Measurements from ENCODE around the gene MAT2A. TPM values are rescaled to one million over a fixed set of nuclear protein-coding genes. Genes with fewer than 3 reads are reported as not detected.
"Not testable (repeated sequence)": the region's sequence is repeated elsewhere in the genome, so short reads cannot be mapped to it uniquely, and the experiment has no call there.

Gene MAT2A
- total RNA-seq, 1 experiment from 2014 or later, result 57.6 TPM

GRCh38 chr2:85537600-85538506, 1.1 kb upstream of the MAT2A start:
- Histone ChIP-seq H3K4me3 (ENCODE audit: insufficient read depth, low read depth, low read length) (peak overlapping the region; percentile 99), H3K36me3 (replicated peaks; ENCODE audit: control insufficient read depth, insufficient read depth, low read length) (peaks cover 21% of the 10 kb centered on the region), H3K27me3 (ENCODE audit: control insufficient read depth, insufficient read depth, low read length) (no peaks in the 10 kb centered on the region)
- peak; percentile 75 for DNase-seq

GRCh38 chr2:85539361-85540132, 579 bp downstream of the MAT2A start:
- H3K4me3 ChIP-seq (ENCODE audit: insufficient read depth, low read depth, low read length), result peak overlapping the region; percentile 99
- peaks cover 30% of the 10 kb centered on the region for H3K36me3 ChIP-seq (replicated peaks; ENCODE audit: control insufficient read depth, insufficient read depth, low read length)
- DNase-seq, result peak; percentile 78
- no peaks in the 10 kb centered on the region for H3K27me3 ChIP-seq (ENCODE audit: control insufficient read depth, insufficient read depth, low read length)

DNA sequence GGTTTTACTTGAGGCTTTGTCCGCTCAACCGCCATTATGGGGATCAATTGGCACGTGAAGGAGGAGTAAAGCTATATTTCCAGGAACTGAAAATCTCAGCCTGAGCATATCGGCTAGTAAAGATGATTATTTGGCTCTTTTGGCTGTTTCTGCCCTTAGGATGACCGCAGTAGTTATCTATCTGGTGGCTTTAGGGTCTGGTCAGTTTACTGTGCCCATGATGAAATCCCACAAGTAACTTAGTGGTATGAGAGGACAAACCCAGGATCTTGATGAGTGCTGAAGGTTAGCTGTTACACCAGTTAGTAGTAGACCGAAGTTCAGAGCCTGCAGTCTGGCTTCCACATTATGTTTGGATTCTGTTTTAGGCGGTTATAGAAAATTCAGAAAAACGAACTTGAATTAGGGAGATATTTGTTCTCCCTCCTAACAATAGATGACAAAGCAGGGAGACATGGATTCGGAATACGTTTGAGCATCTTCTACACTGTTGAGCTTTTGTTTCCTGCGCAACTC, 1.2 kb downstream of the MAT2A start:
- Histone ChIP-seq H3K27me3 (ENCODE audit: control insufficient read depth, insufficient read depth, low read length) (no peaks in the 10 kb centered on the region), H3K36me3 (replicated peaks; ENCODE audit: control insufficient read depth, insufficient read depth, low read length) (peaks cover 30% of the 10 kb centered on the region), H3K4me3 (ENCODE audit: insufficient read depth, low read depth, low read length) (peak overlapping the region; percentile 99)
- no peak for DNase-seq

DNA sequence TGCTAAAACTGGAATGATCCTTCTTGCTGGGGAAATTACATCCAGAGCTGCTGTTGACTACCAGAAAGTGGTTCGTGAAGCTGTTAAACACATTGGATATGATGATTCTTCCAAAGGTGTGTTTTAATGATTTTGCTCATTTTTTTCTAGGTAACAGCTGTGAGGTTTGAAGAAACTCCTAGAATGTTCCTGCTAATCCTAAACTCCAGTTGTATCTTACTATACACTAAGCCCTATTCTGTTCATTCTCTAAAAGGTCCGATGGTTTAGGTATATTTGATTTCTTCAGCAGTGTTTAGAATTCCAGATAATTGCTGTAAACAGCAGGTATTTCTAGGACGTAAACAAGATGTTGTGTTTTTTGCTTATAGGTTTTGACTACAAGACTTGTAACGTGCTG, 2.3 kb downstream of the MAT2A start:
- no peaks in the 10 kb centered on the region for H3K27me3 ChIP-seq (ENCODE audit: control insufficient read depth, insufficient read depth, low read length)
- no peak overlapping the region for H3K4me3 ChIP-seq (ENCODE audit: insufficient read depth, low read depth, low read length)
- H3K36me3 ChIP-seq (replicated peaks; ENCODE audit: control insufficient read depth, insufficient read depth, low read length), result peaks cover 32% of the 10 kb centered on the region
- no peak for DNase-seq

DNA sequence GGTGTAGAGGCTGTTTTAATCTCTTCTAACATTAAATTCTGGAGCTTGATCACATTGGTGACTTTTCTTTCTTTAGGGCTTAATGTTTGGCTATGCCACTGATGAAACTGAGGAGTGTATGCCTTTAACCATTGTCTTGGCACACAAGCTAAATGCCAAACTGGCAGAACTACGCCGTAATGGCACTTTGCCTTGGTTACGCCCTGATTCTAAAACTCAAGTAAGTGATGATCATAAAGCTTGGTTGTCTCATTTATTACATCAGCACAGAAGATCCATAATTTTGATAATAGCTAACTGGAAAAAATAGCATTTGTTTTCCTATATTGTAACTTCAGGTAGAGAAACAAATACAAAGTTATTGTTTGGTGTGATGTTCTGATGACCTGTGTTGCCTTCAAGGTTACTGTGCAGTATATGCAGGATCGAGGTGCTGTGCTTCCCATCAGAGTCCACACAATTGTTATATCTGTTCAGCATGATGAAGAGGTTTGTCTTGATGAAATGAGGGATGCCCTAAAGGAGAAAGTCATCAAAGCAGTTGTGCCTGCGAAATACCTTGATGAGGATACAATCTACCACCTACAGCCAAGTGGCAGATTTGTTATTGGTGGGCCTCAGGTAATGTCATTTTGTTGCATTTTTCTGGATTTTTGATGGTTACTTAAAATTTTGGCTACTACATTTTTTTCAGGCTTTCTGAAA, 2.9 kb downstream of the MAT2A start:
- DNase-seq, result no peak
- Histone ChIP-seq H3K36me3 (replicated peaks; ENCODE audit: control insufficient read depth, insufficient read depth, low read length) (peaks cover 32% of the 10 kb centered on the region), H3K27me3 (ENCODE audit: control insufficient read depth, insufficient read depth, low read length) (no peaks in the 10 kb centered on the region), H3K4me3 (ENCODE audit: insufficient read depth, low read depth, low read length) (no peak overlapping the region)

DNA sequence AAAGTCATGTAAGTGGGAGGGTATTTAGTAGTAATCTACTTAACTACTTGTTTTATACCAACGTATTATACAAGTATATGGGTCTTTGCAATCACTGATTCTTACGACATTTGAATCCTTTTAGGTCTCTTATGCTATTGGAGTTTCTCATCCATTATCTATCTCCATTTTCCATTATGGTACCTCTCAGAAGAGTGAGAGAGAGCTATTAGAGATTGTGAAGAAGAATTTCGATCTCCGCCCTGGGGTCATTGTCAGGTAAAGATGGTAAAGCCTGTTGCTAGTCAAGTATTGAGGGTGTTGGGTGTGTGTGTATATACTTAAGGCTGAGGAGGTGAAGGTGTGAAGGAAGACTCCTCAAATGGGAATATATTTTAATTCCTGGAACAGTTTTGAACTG, 3.8 kb downstream of the MAT2A start:
- Histone ChIP-seq H3K27me3 (ENCODE audit: control insufficient read depth, insufficient read depth, low read length) (no peaks in the 10 kb centered on the region), H3K4me3 (ENCODE audit: insufficient read depth, low read depth, low read length) (no peak overlapping the region), H3K36me3 (replicated peaks; ENCODE audit: control insufficient read depth, insufficient read depth, low read length) (peaks cover 32% of the 10 kb centered on the region)
- DNase-seq, result no peak

DNA sequence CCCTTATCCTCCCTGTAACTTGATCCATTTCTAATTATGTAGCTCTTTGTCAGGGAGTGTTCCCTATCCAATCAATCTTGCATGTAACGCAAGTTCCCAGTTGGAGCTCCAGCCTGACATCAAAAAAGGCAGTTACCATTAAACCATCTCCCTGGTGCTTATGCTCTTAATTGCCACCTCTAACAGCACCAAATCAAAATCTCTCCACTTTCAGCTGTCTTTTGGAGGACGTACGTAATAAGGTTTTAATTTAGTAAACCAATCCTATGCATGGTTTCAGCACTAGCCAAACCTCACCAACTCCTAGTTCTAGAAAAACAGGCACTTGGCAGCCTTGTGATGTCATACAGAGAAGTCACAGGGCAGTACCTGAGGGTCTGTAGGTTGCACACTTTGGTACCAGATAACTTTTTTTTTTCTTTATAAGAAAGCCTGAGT, 5.3 kb downstream of the MAT2A start:
- H3K36me3 ChIP-seq (replicated peaks; ENCODE audit: control insufficient read depth, insufficient read depth, low read length), result peaks cover 33% of the 10 kb centered on the region
- H3K27me3 ChIP-seq (ENCODE audit: control insufficient read depth, insufficient read depth, low read length); DNase-seq; H3K4me3 ChIP-seq (ENCODE audit: insufficient read depth, low read depth, low read length): not testable (repeated sequence)

- peaks cover 31% of the 10 kb centered on the region for H3K36me3 ChIP-seq (replicated peaks; ENCODE audit: control insufficient read depth, insufficient read depth, low read length)
- not testable (repeated sequence) for H3K27me3 ChIP-seq (ENCODE audit: control insufficient read depth, insufficient read depth, low read length); DNase-seq; H3K4me3 ChIP-seq (ENCODE audit: insufficient read depth, low read depth, low read length)
These were observed 6.2 kb downstream of the MAT2A start for GRCh38 chr2:85544915-85545779.

- Histone ChIP-seq H3K27me3 (ENCODE audit: control insufficient read depth, insufficient read depth, low read length) (no peaks in the 10 kb centered on the region), H3K36me3 (replicated peaks; ENCODE audit: control insufficient read depth, insufficient read depth, low read length) (peaks cover 33% of the 10 kb centered on the region), H3K4me3 (ENCODE audit: insufficient read depth, low read depth, low read length) (no peak overlapping the region)
- DNase-seq, result no peak
These were observed 6.8 kb downstream of the MAT2A start for GRCh38 chr2:85545780-85546240.

GRCh38 chr2:85547089-85547858, 8.3 kb downstream of the MAT2A start:
- Histone ChIP-seq H3K36me3 (replicated peaks; ENCODE audit: control insufficient read depth, insufficient read depth, low read length) (peaks cover 33% of the 10 kb centered on the region), H3K4me3 (ENCODE audit: insufficient read depth, low read depth, low read length) (no peak overlapping the region), H3K27me3 (ENCODE audit: control insufficient read depth, insufficient read depth, low read length) (no peaks in the 10 kb centered on the region)
- no peak for DNase-seq

GRCh38 chr2:85547859-85548607, 9.1 kb downstream of the MAT2A start:
- DNase-seq, result no peak
- Histone ChIP-seq H3K4me3 (ENCODE audit: insufficient read depth, low read depth, low read length) (no peak overlapping the region), H3K27me3 (ENCODE audit: control insufficient read depth, insufficient read depth, low read length) (no peaks in the 10 kb centered on the region), H3K36me3 (replicated peaks; ENCODE audit: control insufficient read depth, insufficient read depth, low read length) (peaks cover 33% of the 10 kb centered on the region)

DNA sequence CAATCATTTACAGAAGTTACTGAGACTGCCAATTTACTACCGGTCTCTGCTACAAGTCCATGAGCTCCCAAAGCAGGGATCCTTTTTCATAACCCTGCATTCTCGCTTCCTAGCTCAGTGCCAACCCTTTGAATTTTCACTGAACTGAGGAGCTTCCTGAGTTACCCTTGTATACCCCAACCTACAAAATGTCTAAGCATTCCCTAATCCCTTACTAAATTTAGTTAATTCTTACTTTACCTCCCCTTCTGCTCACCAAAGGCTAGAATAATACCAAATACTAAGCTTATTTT, 9.6 kb downstream of the MAT2A start:
- no peak for DNase-seq
- Histone ChIP-seq H3K27me3 (ENCODE audit: control insufficient read depth, insufficient read depth, low read length) (no peaks in the 10 kb centered on the region), H3K36me3 (replicated peaks; ENCODE audit: control insufficient read depth, insufficient read depth, low read length) (peaks cover 31% of the 10 kb centered on the region), H3K4me3 (ENCODE audit: insufficient read depth, low read depth, low read length) (no peak overlapping the region)

DNA sequence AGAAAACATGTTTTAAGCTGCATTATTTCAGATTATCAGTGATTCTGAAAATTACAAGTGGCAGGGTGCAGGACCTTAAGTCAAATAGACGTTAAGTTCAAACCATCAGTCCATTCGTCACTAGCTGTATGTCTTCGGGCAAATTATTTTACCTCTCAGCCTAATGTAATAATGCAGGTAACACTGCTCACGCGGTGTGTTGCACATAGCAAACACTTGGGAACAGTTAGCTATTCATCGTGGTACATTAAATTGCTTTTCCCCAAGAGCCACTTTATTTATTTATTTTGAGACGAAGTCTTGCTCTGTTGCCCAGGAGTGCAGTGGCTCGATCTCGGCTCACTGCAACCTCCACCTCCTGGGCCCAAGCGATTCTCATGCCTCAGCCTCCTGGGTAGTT, 10.1 kb downstream of the MAT2A start:
- Histone ChIP-seq H3K4me3 (ENCODE audit: insufficient read depth, low read depth, low read length) (no peak overlapping the region), H3K27me3 (ENCODE audit: control insufficient read depth, insufficient read depth, low read length) (no peaks in the 10 kb centered on the region), H3K36me3 (replicated peaks; ENCODE audit: control insufficient read depth, insufficient read depth, low read length) (peaks cover 33% of the 10 kb centered on the region)
- no peak for DNase-seq

Measured in H7 (cell line).